Measurements from ENCODE around the gene EVC2.

DNA sequence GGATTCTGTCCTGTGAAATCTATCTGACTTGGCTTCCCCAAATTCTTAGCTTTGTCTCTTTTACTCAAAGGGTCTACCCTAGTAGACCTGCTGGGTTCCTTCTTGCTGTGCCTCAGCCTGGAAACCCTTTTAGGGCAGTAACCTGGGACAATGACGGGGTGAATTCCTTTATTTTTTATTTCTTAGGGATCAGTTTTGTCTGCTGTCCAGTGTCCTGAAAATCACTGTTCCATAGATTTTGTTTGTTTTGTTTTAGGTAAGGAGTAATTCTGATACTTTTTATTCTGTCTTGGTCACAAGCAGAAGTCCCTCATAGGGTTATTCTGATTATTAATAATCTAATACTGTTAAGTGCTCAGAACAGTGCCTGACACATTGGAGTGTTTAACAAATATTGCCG, 118.9 kb downstream of the EVC2 start:
- TF ChIP-seq, protein P1, sequence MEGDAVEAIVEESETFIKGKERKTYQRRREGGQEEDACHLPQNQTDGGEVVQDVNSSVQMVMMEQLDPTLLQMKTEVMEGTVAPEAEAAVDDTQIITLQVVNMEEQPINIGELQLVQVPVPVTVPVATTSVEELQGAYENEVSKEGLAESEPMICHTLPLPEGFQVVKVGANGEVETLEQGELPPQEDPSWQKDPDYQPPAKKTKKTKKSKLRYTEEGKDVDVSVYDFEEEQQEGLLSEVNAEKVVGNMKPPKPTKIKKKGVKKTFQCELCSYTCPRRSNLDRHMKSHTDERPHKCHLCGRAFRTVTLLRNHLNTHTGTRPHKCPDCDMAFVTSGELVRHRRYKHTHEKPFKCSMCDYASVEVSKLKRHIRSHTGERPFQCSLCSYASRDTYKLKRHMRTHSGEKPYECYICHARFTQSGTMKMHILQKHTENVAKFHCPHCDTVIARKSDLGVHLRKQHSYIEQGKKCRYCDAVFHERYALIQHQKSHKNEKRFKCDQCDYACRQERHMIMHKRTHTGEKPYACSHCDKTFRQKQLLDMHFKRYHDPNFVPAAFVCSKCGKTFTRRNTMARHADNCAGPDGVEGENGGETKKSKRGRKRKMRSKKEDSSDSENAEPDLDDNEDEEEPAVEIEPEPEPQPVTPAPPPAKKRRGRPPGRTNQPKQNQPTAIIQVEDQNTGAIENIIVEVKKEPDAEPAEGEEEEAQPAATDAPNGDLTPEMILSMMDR (IDR thresholded peaks at IDR 0.05; ENCODE audit: low read depth, low read length): no peak
- no peak for TF ChIP-seq EZH2phosphoT487 (IDR thresholded peaks at IDR 0.05; ENCODE audit: low read depth)

Data from OCI-LY3 (cell line).